Measurements from ENCODE around the gene IPO5. TPM values are rescaled to one million over a fixed set of nuclear protein-coding genes. Genes with fewer than 3 reads are reported as not detected.

Gene IPO5
- total RNA-seq, 1 donor from 2014 or later = 49.5 TPM

DNA sequence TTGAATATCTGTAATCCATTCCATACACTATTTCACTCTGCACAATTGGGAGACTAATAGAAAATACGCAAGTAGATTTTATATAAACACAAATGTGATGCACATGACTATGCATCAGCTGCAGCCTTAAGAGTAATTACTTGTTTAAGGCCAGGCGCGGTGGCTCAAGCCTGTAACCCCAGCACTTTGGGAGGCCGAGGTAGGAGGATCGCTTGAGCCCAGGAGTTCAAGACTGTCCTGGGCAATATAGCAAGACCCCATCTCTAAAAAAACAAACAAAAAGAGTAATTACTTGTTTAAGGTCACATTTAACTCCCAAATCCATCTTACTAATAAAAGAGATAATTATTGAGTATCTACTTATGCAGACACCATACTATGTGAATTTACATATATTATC is 18.0 kb downstream of the IPO5 start:
- Histone ChIP-seq H3K27ac (no peak overlapping the region), H3K9me3 (no peaks in the 10 kb centered on the region), H3K4me1 (peaks cover 0 to 5% of the 10 kb centered on the region in 2 donors), H3K36me3 (no peaks in the 10 kb centered on the region), H3K4me3 (no peak overlapping the region), H3K27me3 (no peaks in the 10 kb centered on the region)
- no peak for DNase-seq (ENCODE audit: low spot score in 2 of 2)
- intact Hi-C loops (cut with DNase I) = loop anchor here (10.0 kb wide), 3 partner anchors 173 to 1523 kb away; partner anchors contain the start of gene FARP1
- TF ChIP-seq, protein P1, sequence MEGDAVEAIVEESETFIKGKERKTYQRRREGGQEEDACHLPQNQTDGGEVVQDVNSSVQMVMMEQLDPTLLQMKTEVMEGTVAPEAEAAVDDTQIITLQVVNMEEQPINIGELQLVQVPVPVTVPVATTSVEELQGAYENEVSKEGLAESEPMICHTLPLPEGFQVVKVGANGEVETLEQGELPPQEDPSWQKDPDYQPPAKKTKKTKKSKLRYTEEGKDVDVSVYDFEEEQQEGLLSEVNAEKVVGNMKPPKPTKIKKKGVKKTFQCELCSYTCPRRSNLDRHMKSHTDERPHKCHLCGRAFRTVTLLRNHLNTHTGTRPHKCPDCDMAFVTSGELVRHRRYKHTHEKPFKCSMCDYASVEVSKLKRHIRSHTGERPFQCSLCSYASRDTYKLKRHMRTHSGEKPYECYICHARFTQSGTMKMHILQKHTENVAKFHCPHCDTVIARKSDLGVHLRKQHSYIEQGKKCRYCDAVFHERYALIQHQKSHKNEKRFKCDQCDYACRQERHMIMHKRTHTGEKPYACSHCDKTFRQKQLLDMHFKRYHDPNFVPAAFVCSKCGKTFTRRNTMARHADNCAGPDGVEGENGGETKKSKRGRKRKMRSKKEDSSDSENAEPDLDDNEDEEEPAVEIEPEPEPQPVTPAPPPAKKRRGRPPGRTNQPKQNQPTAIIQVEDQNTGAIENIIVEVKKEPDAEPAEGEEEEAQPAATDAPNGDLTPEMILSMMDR (IDR thresholded peaks at IDR 0.05) = no peak

DNA sequence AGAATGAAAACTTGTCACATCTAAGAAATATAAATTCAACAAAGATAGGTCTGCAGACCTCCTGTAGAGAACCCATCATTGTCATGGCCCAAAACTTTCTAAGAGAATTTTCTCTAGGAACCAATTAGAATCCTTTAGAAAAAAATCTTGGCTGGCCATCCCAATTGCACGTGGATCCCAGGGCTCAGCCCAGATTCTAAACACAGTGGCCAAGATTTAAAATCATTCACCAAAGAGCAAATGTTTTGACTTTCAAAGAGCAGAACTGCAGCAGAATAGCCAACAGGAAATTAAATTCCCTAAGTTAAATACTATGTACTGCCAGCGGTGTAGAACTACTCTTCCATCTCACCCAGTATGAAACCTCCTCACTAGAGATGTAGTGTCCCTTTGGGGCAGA is 21.3 kb downstream of the IPO5 start:
- intact Hi-C loops (cut with DNase I) = loop anchor here (5.0 to 10.0 kb wide), 9 partner anchors 170 to 1922 kb away; partner anchors contain the start of genes FARP1, STK24 and UGGT2
- Histone ChIP-seq H3K4me1 (peaks cover 0 to 16% of the 10 kb centered on the region in 2 donors), H3K27me3 (no peaks in the 10 kb centered on the region), H3K36me3 (no peaks in the 10 kb centered on the region), H3K9me3 (no peaks in the 10 kb centered on the region), H3K27ac (peak overlapping the region in 1 of 2 donors; percentile 99), H3K4me3 (peak overlapping the region in 1 of 2 donors; percentile 80)
- TF ChIP-seq, protein P1 (IDR thresholded peaks at IDR 0.05) = no peak
- DNase-seq (ENCODE audit: low spot score in 2 of 2) = no peak

DNA sequence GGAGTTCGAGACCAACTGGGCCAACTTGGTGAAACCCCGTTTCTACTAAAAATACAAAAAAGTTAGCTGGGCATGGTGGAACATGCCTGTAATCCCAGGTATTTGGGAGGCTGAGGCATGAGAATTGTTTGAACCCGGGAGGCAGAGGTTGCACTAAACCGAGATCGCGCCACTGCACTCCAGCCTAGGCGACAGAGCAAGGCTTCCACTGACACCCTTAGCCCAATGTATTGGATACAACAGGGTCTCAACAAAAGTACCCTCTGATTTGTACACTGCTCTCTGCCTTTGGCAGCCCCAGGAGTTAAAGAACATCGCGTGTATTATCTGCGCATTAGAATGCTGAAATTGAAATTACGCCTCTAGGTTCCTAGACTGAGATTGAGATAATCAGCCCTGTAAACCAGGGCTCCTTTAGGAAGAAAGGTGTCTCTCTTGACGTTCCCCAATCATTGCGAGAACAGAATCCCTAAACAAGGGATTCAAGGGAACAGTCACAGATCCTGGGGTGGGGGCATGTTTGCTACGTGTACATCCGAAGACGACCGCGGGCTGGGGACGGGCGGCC is 21.9 kb downstream of the IPO5 start:
- Histone ChIP-seq H3K4me3 (peak overlapping the region; percentile 64 to 80), H3K4me1 (peaks cover 0 to 16% of the 10 kb centered on the region in 2 donors), H3K27me3 (no peaks in the 10 kb centered on the region), H3K9me3 (no peaks in the 10 kb centered on the region), H3K27ac (peak overlapping the region; percentile 92 to 99), H3K36me3 (no peaks in the 10 kb centered on the region)
- intact Hi-C loops (cut with DNase I) = loop anchor here (5.0 to 10.0 kb wide), 9 partner anchors 169 to 1923 kb away; partner anchors contain the start of genes FARP1, STK24 and UGGT2
- DNase-seq (ENCODE audit: low spot score in 2 of 2) = no peak
- TF ChIP-seq, protein P1 (IDR thresholded peaks at IDR 0.05) = no peak

DNA sequence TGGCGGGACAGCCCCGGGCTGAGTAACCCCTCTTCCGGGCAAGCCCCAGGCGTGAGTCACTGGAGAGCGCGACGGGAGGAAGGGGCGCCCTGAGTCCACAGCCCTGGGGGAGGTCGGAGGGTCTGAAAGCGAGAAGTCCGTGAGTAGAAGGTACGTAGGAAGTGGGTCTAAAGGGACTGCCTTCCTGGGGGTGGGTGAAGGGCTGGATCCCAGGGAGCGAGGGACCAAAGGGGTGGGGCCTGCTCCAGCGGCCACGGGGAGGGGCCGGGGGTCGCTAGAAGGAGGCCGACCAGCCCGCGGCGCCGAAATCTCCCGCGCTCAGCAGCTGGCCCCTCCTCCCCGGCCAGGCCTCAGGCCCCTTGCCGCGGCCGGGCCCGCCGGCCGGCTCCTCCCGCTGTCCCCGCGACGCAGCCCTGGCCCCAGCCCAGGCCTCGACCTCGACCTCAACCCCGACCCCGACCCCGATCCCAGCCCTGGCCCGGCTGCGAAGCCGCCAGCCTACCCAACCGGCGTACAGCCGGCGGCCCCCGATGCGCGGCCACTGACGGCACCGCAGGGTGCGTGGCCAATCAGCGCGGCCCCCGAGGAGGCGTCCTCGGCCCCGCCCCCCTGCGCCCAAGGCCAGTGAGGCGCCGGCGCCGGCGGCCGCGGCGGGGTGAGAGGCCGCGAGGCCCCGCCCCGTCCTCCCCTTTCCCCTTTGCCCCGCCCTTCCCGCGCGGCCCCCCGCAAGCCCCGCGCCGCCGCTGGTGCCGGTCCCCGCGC is 22.6 kb downstream of the IPO5 start:
- Histone ChIP-seq H3K9me3 (no peaks in the 10 kb centered on the region), H3K27ac (peak overlapping the region; percentile 92 to 99), H3K4me1 (peaks cover 0 to 16% of the 10 kb centered on the region in 2 donors), H3K27me3 (no peaks in the 10 kb centered on the region), H3K4me3 (peak overlapping the region; percentile 64 to 80), H3K36me3 (no peaks in the 10 kb centered on the region)
- peak; percentile 58 to 94 for DNase-seq (ENCODE audit: low spot score in 2 of 2)
- TF ChIP-seq, protein P1 (IDR thresholded peaks at IDR 0.05) = no peak
- intact Hi-C loops (cut with DNase I) = loop anchor here (2.0 to 10.0 kb wide), 10 partner anchors 169 to 1924 kb away; partner anchors contain the start of genes FARP1, STK24 and UGGT2

DNA sequence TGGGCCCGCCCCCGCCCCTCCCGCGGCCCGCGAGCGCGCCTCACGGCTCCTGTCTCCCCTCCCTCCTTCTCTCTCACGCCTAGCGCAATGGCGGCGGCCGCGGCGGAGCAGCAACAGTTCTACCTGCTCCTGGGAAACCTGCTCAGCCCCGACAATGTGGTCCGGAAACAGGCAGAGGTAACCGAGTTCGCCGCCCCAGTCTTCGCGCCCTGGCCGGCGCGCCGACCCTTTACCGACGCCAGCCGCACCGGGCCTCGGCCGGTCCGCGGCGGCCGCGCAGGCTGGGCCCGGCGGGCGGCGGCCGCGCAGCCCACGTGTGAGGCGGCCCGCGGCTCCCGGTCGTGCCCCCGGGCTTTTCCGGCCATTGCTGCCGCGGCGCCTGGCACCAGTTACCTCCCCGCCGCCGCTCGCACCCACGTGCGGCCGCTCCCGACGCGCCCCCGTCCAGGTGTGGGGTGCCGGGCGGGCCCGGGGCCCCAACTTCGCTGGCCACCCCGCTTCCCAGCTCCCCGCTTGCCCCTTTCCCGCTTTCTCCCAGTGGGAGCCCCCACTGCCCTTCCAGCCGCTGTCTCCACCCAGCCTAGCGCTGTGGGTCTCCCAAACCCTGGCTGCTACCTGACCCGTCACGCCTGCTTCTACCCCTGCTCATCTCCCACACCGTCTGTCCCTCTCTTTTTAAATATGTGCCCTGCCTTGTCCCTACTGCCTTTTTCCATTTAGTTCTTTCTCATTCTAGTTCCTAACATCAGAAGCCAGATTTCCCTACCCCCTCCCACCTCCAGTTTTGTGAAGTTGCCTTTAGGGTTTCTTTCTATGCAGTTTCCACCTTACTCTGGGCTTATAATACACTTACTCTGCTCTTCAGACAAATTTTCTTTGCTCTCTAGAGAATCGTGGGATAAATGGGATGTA is 23.4 kb downstream of the IPO5 start:
- DNase-seq (ENCODE audit: low spot score in 2 of 2) = no peak
- peaks cover 0 to 16% of the 10 kb centered on the region in 2 donors for H3K4me1 ChIP-seq
- intact Hi-C loops (cut with DNase I) = loop anchor here (2.0 to 10.0 kb wide), 10 partner anchors 168 to 1925 kb away; partner anchors contain the start of genes FARP1, STK24 and UGGT2
- H3K27ac ChIP-seq = peak overlapping the region; percentile 89 to 92
- no peaks in the 10 kb centered on the region for H3K9me3 ChIP-seq
- H3K27me3 ChIP-seq = no peaks in the 10 kb centered on the region
- TF ChIP-seq, protein P1 (IDR thresholded peaks at IDR 0.05) = no peak
- H3K36me3 ChIP-seq = no peaks in the 10 kb centered on the region
- peak overlapping the region; percentile 64 to 80 for H3K4me3 ChIP-seq

Measured in ascending aorta (tissue), 2 donors.